ENCODE results near the gene FSTL4.

The FSTL4 gene

GRCh38 chr5:133511653-133512235 is 100.6 kb downstream of the FSTL4 start:
- DNase-seq = no peak

GRCh38 chr5:133510634-133511262 is 101.6 kb downstream of the FSTL4 start:
- no peak for DNase-seq

GRCh38 chr5:133509742-133510079 is 102.6 kb downstream of the FSTL4 start:
- DNase-seq = no peak

- DNase-seq = no peak
Measured at GRCh38 chr5:133508845-133509741, 103.2 kb downstream of the FSTL4 start.

- DNase-seq = no peak
Measured at GRCh38 chr5:133508331-133508730, 104.0 kb downstream of the FSTL4 start.

- no peak for DNase-seq
Measured at GRCh38 chr5:133506181-133506580, 106.2 kb downstream of the FSTL4 start.

GRCh38 chr5:133503511-133503910 is 108.8 kb downstream of the FSTL4 start:
- DNase-seq = no peak

GRCh38 chr5:133499895-133500294 is 112.4 kb downstream of the FSTL4 start:
- no peak for DNase-seq

- no peak for DNase-seq
Measured at GRCh38 chr5:133497608-133498348, 114.6 kb downstream of the FSTL4 start.

- no peak for DNase-seq
Measured at GRCh38 chr5:133496631-133497030, 115.7 kb downstream of the FSTL4 start.

GRCh38 chr5:133494923-133495246 is 117.5 kb downstream of the FSTL4 start:
- DNase-seq = no peak

GRCh38 chr5:133494232-133494922 is 118.0 kb downstream of the FSTL4 start:
- no peak for DNase-seq

GRCh38 chr5:133489632-133490031 is 122.7 kb downstream of the FSTL4 start:
- no peak for DNase-seq

- no peak for DNase-seq
Measured at GRCh38 chr5:133487093-133487492, 125.2 kb downstream of the FSTL4 start.

GRCh38 chr5:133485468-133485867 is 126.9 kb downstream of the FSTL4 start:
- DNase-seq = no peak

- no peak for DNase-seq
Measured at GRCh38 chr5:133483406-133484090, 128.8 kb downstream of the FSTL4 start.

GRCh38 chr5:133482028-133482427 is 130.3 kb downstream of the FSTL4 start:
- no peak for DNase-seq

- DNase-seq = no peak
Measured at GRCh38 chr5:133480866-133481265, 131.5 kb downstream of the FSTL4 start.

GRCh38 chr5:133480366-133480765 is 132.0 kb downstream of the FSTL4 start:
- DNase-seq = no peak

GRCh38 chr5:133478199-133478985 is 133.9 kb downstream of the FSTL4 start:
- no peak for DNase-seq

- no peak for DNase-seq
Measured at GRCh38 chr5:133475986-133476385, 136.4 kb downstream of the FSTL4 start.

Data from NCI-H1436 treated with DMSO at 0.1 percent for 48 hours (cell line).